ENCODE results near the gene ZSWIM5.
A peak's percentile ranks its signal among the peaks of the same experiment; 100 is the strongest.
"Not testable (repeated sequence)": the region's sequence is repeated elsewhere in the genome, so short reads cannot be mapped to it uniquely, and the experiment has no call there.

Gene ZSWIM5

GRCh38 chr1:45191418-45191783, 15.0 kb downstream of the ZSWIM5 start:
- Histone ChIP-seq H3K9me3 (ENCODE audit: severe bottlenecking) (no peaks in the 10 kb centered on the region), H3K27ac (ENCODE audit: poor library complexity, severe bottlenecking) (no peak overlapping the region), H3K36me3 (ENCODE audit: low read depth) (no peaks in the 10 kb centered on the region), H3K27me3 (ENCODE audit: insufficient read depth, poor library complexity, severe bottlenecking) (peaks cover 5% of the 10 kb centered on the region), H3K4me3 (ENCODE audit: severe bottlenecking) (no peak overlapping the region), H3K4me1 (ENCODE audit: insufficient read depth, poor library complexity, severe bottlenecking) (no peaks in the 10 kb centered on the region)
- ATAC-seq (ENCODE audit: low read depth), result no peak
- no peak for TF ChIP-seq CTCF (IDR thresholded peaks at IDR 0.05; ENCODE audit: poor library complexity, severe bottlenecking)
- no peak for DNase-seq (ENCODE audit: low spot score)

GRCh38 chr1:45187725-45188124, 18.7 kb downstream of the ZSWIM5 start:
- TF ChIP-seq CTCF (IDR thresholded peaks at IDR 0.05; ENCODE audit: poor library complexity, severe bottlenecking), result no peak
- Histone ChIP-seq H3K9me3 (ENCODE audit: severe bottlenecking) (no peaks in the 10 kb centered on the region), H3K36me3 (ENCODE audit: low read depth) (no peaks in the 10 kb centered on the region), H3K27me3 (ENCODE audit: insufficient read depth, poor library complexity, severe bottlenecking) (peaks cover under 1% of the 10 kb centered on the region), H3K4me1 (ENCODE audit: insufficient read depth, poor library complexity, severe bottlenecking) (no peaks in the 10 kb centered on the region), H3K27ac (ENCODE audit: poor library complexity, severe bottlenecking) (no peak overlapping the region), H3K4me3 (ENCODE audit: severe bottlenecking) (no peak overlapping the region)
- no peak for ATAC-seq (ENCODE audit: low read depth)
- no peak for DNase-seq (ENCODE audit: low spot score)

GRCh38 chr1:45179918-45180519, 26.4 kb downstream of the ZSWIM5 start:
- H3K9me3 ChIP-seq (ENCODE audit: severe bottlenecking); H3K27ac ChIP-seq (ENCODE audit: poor library complexity, severe bottlenecking); DNase-seq (ENCODE audit: low spot score); H3K4me3 ChIP-seq (ENCODE audit: severe bottlenecking); H3K4me1 ChIP-seq (ENCODE audit: insufficient read depth, poor library complexity, severe bottlenecking); H3K36me3 ChIP-seq (ENCODE audit: low read depth); ATAC-seq (ENCODE audit: low read depth); H3K27me3 ChIP-seq (ENCODE audit: insufficient read depth, poor library complexity, severe bottlenecking): not testable (repeated sequence)

GRCh38 chr1:45177452-45177851, 29.0 kb downstream of the ZSWIM5 start:
- TF ChIP-seq CTCF (IDR thresholded peaks at IDR 0.05; ENCODE audit: poor library complexity, severe bottlenecking), result no peak
- Histone ChIP-seq H3K27ac (ENCODE audit: poor library complexity, severe bottlenecking) (no peak overlapping the region), H3K27me3 (ENCODE audit: insufficient read depth, poor library complexity, severe bottlenecking) (no peaks in the 10 kb centered on the region), H3K36me3 (ENCODE audit: low read depth) (no peaks in the 10 kb centered on the region), H3K4me1 (ENCODE audit: insufficient read depth, poor library complexity, severe bottlenecking) (peaks cover 3% of the 10 kb centered on the region), H3K4me3 (ENCODE audit: severe bottlenecking) (no peak overlapping the region), H3K9me3 (ENCODE audit: severe bottlenecking) (no peaks in the 10 kb centered on the region)
- DNase-seq (ENCODE audit: low spot score), result no peak
- peak; percentile 66 for ATAC-seq (ENCODE audit: low read depth)

- H3K36me3 ChIP-seq (ENCODE audit: low read depth), result no peaks in the 10 kb centered on the region
- peaks cover 20% of the 10 kb centered on the region for H3K27me3 ChIP-seq (ENCODE audit: insufficient read depth, poor library complexity, severe bottlenecking)
- DNase-seq (ENCODE audit: low spot score), result no peak
- no peak overlapping the region for H3K4me3 ChIP-seq (ENCODE audit: severe bottlenecking)
- no peak for TF ChIP-seq CTCF (IDR thresholded peaks at IDR 0.05; ENCODE audit: poor library complexity, severe bottlenecking)
- no peak for ATAC-seq (ENCODE audit: low read depth)
- no peaks in the 10 kb centered on the region for H3K9me3 ChIP-seq (ENCODE audit: severe bottlenecking)
- peaks cover 3% of the 10 kb centered on the region for H3K4me1 ChIP-seq (ENCODE audit: insufficient read depth, poor library complexity, severe bottlenecking)
- no peak overlapping the region for H3K27ac ChIP-seq (ENCODE audit: poor library complexity, severe bottlenecking)
These were observed 33.6 kb downstream of the ZSWIM5 start for GRCh38 chr1:45172764-45173163.

Data from RWPE2 (cell line).